NCI-H2171 treated with DMSO at 0.1 percent for 48 hours (cell line): ENCODE results near the gene UBA6.
"Not testable (repeated sequence)": the region's sequence is repeated elsewhere in the genome, so short reads cannot be mapped to it uniquely, and the experiment has no call there.

ENCODE experiments used
- DNase-seq: peaks from one replicate; lab custom pipeline; 2025; lab: John Stamatoyannopoulos, UW

Gene UBA6

DNA sequence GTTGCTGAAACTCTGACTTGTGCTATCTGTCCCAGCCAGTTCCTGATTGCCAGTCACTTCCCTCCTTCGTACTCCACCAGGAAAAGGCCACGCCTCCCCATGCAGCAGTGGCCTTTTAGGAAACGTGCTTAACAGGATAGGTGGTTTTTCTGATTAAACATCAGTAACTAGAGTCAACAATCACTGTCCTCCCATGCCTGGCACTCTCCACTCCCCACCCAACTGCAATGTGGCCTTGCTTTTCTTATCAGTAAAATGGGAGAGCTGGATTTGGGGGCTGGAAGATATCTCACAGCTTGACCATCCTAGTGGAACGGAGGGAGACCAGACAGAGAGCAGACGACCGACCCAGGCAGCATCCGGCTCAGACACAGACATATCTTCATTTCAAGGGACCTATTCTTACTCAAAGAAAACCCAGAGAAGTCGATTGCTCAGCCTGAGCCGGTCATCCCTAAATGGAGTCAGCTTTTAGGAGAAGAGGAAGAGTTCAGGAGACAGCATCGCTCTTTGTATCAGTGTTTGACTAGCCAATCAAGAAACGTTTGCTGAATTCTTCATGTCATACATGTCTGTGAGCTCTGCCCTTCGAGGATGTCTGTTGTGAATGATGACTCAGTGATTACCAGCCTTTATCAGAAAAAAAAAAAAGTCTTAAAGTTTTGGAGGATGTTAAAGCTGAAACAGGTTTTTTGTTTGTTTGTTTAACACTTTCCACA is 12.7 kb upstream of the UBA6 start:
- DNase-seq = no peak

DNA sequence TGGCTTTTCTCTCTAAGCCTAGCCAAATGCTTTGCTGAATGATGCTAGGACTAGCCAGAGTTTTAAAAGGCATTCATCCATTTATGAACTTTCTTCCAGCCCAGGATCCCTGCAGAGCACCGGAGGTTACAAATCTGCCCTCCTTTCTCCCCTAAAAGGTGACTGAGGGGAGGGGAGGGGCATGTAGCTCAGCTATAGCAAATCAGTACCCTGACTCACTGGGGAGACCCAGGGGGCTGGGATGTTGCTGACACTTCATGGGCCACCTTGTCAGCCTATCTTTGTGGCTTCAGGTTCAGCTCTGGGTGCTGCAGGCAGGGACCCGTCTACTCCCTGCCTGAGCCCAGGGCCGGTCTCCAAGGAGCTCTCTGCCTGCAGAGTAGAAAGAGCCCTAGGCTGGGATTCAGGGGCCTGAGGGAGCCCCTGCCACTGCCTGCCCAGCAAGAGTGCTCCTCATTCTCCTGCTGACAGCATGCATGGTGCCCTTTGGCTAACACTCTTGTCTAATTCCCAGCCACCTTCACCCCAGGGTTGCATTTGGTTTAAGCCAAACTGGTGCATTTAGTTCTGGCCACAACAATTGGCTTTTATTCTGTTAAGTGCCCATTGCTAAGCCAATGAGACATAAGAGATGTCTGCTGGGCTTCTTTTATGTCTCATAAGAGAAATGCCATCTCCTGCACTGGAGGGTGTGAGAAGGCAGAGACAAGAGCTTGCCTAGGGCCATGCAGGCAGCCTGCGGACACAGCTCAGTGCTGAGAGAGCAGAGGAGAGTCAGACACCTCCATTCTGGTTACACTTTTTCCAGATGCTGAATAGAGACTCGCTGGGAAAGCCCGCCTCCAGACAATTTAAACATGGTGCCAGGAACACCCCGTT is 11.9 kb upstream of the UBA6 start:
- no peak for DNase-seq

DNA sequence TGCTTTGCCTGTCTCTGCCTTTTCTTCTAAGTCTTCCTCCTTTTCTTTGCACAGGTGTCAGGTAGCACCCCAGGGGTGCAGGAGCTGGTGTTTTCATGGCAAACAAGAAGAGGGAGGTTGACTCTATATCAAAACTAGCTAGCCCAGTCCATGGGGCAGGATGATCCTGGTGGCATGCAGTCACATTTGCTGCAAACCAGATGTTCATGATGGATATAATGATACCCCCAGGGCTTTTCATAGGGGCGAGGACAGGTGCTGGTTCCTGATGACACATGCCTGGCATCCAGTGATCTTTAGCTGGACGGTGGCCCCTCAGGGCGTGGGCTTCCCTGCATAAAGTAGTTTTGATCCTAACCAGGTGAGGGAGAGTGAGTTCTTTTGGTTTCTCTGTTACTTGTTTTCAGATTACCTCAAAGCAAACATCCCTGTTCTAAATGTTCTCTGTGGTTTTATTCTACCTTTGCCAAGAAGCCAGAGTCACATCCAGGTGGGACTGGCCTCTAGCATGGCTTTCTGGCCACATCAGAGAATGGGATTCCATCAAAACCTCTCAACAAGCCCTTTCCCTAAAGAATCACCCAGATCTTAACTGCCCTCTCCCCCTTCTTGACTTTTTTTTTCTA is 11.2 kb upstream of the UBA6 start:
- no peak for DNase-seq

DNA sequence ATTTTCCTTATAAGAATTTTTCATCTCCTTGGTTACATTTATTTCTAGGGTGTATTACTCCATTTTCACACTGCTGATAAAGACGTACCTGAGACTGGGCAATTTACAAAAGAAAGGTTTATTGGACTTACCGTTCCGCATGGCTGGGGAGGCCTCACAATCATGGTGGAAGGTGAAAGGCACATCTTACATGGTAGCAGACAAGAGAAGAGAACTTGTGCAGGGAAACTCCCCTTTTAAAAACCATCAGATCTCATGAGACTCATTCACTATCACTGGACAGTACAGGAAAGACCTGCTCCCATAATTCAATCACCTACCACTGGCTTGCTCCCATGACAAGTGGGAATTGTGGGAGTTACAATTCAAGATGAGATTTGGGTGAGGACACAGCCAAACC is 5.7 kb upstream of the UBA6 start:
- not testable (repeated sequence) for DNase-seq

DNA sequence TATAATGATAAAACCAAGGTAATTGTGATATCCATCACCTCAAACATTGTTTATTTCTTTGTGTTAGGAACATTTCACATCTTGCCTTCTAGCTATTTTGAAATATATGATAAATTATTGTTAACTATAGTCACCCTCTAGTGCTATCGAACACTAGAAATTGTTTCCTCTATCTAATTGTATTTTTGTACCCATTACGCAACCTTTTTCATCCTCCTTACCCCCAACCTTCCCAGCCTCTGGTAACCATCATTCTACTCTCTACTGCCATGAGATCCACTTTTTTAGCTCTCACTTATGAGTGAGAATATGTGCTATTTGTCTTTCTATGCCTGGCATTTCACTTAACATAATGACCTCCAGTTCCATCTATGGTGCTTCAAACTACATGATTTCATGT is 3.9 kb upstream of the UBA6 start:
- DNase-seq = no peak

DNA sequence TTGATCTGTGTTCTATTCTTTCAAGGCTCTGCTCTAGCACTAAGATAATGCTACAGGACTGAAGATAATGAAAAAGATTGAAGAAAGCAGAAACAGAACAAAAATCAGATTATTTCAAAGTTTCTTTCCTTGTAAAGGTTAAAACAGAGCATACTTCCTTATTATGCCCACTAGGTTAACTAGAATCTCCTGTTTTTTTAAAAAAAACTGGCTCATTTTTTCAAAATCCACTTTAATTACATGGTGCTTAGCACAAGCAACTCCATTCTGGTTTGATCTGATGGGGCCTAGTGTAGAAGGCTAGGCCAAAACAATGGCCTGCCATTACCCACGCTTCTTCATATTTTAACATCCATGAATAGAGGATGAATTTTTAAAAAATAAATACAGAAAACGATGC is 1.2 kb upstream of the UBA6 start:
- no peak for DNase-seq

DNA sequence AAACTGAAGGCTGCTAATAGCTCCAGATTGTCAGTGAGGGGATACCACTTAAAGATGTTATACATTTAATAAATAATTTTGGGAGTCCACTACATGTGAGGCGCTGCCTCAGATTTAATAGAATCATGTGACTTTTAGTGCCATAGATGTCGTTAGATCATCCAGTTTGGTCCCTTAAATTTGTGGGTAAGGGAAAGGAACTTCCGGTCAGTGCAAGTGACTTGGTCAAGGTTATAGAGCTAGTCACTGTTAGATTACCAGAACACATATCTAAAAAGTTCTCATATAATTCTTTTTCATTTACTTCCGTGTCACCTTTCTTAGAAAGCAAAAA is 529 bp upstream of the UBA6 start:
- no peak for DNase-seq

DNA sequence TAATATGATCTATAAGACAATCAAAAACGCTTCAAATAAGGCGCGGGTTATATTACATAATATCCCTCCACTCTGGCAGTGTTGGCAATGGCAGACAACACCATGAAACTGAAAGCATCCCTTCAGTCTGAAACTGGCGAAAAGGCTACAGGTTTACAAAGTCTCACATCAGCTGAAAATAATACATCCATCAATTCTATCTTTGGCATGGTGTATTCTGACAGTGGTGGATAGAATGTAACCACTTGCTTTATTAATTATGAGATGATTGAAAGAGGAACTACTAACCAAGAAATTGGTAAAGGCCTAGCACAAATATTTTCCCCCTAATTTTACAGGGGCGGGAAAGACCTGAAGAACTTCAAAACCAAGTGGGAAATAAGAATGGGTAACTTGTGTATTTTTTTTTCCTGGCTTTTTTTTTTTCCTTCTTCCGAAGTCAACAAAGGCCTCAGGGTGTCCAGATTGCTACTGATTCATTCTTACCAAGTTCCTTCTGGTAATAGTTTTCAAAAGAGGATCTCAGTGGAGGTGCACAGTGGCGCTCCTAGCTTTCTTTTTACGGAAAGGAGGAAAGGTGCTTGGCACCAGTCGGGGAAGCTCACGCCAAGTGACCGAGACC is 728 bp downstream of the UBA6 start:
- peak; percentile 17 for DNase-seq

DNA sequence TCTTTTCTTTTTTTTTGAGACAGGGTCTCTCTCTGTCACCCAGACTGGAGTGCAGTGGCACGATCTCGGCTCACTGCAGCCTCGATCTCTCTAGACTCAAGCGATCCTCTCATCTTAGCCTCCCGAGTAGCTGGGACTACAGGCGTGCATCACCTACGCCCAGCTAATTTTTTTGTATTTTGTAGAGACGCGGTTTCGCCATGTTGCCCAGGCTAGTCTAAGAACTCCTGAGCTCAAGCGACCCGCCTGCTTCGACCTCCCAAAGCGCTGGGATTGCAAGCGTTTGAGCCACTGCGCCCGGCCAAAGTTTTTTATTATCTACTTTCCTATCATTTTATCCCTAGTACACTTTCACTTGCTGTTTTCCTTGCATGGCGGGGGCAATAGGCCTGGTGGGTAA is 1.4 kb downstream of the UBA6 start:
- DNase-seq = no peak

DNA sequence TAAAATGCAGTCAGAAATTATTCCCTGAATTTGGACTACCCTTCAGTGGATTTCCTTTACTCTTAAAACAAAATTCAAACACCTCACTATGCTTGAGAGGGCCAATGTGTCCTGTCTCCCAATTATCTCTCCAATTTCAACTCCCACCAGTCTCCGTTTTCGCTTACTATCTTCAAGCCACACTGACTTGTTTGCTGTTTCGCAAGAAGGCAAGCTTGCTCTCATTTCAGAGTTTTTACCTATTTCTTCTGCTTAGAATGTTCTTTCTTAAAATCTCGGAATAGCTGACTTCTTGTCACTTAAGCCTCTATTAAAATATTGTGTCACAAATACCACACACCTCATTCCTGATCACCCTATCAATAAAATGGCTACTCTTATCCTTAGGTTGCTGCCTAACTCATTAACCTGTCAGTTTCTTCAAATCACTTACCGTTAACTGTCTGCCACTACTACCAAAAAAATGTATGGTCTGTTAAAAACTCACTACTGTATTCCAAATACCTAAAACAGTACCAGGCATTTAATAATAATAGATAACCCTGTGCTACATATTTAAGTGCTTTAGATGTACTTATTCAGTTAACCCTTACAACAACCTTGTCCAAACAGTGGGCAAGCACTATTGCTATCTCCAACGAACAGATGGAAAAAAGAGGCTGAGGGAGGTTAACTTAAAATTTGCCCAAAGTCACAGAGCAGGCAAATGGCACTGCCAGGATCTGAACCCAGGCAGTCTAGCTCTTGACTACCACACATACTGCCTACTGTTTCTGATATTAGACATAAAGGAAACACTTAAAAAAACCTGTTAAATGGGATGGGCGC is 2.9 kb downstream of the UBA6 start:
- no peak for DNase-seq

DNA sequence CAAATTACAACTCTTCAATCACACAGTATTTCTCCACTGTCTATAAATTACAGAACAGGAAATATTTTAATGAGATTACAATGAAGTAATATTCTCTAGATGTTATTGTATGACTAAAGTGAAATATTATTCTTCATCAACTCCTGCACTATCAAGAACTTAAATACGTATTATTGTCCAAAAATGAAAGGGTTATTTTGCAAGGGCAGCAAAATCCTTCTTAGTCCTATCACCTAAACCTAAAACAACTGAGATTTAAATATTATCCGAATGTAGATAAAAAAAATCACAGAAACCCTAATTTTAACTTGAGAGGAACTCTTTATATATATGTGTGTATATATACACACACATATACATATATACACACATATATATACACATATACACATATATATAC is 4.9 kb downstream of the UBA6 start:
- no peak for DNase-seq

DNA sequence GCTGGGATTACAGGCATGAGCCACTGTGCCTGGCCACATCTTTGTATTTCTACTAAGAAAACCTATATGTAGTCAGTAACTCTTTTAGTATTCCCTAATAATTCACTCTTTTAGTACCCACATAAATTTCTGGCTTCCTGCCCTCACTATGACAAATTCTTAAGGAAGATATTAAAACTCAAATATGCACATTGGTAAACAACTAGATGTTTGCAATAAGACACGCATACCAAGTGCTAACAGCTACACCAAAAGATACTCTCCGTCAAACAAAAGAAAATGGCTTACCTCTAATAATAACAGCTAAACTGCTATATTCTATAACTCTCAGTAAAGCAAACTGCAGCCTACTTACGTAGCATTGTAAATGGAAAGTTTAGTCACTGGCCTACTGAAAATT is 6.3 kb downstream of the UBA6 start:
- no peak for DNase-seq

DNA sequence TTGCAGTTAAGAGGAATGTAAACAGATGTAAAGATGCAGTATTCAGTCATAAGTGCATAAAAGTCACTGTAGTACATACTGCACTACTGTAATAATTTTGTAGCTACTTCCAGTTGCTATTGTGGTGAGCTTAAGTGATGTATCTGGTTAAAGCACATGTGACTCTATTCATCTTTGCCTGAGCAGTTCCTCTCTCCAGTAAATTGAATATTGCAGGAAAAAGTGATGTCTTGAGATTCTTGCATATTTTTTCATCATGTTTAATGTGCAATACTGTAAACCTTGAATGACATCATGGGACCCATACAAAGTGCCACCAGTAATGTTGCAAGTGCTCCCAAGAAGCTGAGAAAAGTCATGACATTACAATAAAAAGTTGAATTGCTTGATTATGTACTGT is 9.6 kb downstream of the UBA6 start:
- DNase-seq = no peak

DNA sequence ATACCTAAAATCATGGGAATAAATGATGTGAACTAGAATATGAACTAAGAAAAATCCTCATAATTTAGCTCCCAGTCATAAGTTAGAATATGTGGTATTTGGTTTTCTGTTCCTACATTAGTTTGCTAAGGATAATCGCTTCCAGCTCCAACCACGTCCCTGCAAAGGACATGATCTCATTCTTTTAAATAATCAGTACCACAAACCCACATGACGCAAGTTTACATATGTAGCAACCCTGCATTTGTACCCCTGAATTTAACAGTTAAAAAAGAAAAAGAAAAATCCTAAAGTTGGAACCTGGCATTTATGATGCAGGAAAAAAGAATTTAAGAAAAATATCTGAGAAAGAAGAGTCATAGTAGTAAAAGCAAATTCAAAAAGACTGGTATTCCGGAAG is 13.3 kb downstream of the UBA6 start:
- DNase-seq = no peak

DNA sequence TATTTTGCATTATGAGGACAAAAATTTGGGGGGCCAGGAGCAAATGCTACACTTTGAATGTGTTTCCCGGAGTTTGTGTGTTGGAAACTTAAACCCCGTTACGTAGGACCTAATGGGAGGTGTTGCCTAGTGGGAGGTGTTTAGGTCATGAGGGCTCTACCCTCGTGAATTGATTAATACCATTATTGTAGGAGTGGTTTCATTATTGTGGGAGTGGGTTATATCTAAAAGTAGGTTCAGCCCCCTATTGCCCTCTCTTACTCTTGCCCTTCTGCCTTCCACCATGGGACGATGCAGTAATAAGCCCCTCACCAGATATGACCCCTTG is 15.5 kb downstream of the UBA6 start:
- no peak for DNase-seq

DNA sequence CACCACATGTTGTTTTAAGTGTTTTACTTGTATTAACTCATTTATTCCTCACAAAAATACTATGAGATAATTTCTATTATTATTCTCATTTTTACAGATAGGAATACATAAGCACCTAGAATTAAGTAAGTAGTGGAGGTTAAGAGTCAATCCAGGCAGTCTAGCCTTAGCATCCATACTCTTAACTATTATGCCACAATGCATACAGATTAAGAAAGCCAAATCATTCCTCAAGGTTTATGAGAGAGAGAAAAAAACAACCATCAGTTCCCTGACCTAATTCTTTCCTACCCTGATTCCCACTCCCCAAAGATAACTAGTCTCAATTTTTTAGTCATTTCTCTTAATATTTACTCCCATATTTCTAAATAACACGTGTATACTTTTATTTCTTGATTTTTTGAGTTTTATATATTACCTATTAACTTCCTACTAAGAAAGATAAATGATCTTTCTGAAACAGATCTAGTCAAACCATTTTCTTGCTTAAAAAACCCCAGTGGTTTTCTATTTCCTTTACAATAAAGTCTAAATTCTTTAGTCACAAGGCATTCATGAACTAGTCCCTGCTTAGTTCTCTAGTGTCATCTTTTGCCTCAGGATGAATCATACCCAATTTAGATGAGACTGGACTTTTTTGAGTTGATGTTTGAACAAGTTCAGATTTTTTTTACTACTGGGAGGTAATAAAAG is 16.0 kb downstream of the UBA6 start:
- DNase-seq = no peak

DNA sequence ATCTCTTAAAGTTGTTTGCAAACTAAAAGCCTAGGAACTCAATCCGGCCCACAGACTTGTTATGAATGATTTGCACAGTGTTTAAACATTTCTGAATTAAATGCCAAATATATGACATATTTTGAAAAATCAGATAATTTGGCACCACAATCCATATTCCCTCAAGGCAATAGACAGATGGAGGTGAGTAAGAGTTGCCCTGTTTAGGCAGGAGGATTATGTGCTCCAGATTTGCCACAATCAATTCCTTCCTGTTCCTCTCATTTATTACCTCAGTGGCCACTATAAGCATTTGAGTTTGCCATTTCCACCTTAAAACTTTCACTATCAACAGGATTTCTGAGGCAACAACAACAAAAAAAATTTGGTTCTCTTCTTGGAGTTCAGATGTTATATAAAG is 18.7 kb downstream of the UBA6 start:
- DNase-seq = no peak

DNA sequence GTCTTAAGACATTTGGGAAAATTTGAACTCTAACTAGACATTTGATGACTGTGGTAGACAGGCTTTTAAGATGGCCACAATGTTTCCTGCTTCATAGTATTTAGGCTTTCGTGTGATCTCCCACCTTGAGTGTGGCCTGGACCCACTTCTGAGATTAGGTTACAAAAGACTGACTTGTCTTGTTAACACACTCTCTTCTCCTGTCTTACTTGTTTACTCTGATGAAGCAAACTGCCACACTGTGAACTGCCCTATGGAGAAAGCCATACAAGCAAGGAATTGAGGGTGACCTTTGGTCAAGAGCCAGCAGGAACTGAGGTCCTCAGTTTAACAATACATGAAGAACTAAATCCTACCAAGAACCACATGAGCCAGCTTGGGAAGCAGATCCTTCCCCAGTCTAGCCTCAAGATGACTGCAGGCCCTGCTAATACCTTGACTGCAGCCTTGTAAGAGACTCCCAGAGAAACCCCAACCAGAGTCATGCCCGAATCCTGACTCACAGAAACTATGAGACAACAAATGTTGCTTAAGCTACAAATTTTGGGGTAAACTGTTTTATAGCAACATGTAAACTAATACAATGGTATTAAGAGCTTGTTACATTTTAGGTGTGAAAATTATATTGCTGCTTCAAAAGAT is 20.3 kb downstream of the UBA6 start:
- DNase-seq = no peak

DNA sequence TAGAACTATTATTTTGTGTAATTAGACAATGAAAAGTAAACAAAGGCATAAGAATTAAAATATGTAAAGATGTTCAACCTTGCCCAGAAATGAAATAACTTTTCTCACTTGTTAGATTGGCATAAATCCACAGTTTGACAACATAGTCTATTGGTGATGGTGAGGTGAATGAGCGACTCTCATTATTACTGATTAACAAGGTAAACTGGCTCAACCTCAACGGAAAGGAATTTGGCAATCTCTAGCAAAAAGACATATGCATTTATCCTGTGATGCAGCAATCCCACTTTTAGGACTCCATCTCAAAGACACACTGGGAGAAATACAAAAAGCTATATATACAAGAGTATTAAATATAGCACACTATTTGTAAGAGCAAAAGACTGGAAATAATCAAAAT is 22.3 kb downstream of the UBA6 start:
- no peak for DNase-seq

DNA sequence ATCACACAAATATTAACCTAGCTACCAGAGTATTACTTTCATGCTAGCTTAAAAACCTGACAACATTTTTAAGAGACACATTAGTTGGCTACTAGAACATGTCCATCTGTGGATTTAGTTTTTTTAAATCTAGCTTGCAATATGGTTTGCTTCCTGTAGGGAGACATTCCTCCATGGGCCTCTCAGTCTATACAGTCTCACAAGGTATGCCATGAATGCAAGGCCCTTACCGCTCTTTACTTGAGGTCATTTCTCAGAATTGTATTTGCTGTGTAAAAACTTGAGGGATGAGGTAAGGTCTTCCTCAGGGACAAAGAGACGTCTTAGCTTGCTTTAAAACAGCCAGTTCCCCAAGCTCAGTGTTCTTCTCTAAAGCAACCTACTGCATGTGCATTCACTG is 26.9 kb downstream of the UBA6 start:
- DNase-seq = no peak

DNA sequence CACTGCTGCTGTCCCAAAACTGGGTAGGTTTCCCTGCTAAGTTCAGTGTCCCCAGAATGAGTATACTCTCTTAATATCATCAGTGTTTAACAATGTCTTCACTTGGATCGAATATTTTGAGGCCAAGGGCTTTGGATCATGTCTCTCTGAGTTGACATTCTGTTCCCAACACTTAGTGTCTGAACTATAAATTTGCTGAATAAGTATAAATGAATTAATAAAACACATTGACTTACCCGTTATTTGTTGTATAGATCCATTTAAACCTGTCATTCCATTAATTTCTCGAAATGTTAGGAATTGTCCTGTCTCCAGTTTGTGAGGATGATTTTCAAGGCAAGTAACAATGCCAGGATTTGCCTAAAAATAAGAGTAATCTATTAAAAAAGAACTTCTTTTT is 32.6 kb downstream of the UBA6 start:
- DNase-seq = no peak
